Karpas-422 (cell line): ENCODE measurements around the gene PCDH15. TPM values are rescaled to one million over a fixed set of nuclear protein-coding genes. Genes with fewer than 3 reads are reported as not detected.

Experiments used
- DNase-seq: peaks from one replicate; pipeline ENCODE4 v3.0.0-alpha.2; 2015
- H2AFZ ChIP-seq: fragments of 200-600 bp; sonication (generic); 2 replicates; pipeline ENCODE4 v1.6.1; 2014; ENCODE audit warnings: antibody characterized with exemption, low read length, mixed read lengths
- H3K27ac ChIP-seq: fragments of 200-600 bp; sonication (generic); 2 replicates; pipeline ENCODE4 v1.5.1; 2014; ENCODE audit warnings: mild to moderate bottlenecking, low read length, moderate library complexity
- H3K27me3 ChIP-seq: fragments of 200-600 bp; sonication (generic); 2 replicates; pipeline ENCODE4 v1.6.1; 2014; ENCODE audit warnings: low read length, mixed read lengths
- H3K36me3 ChIP-seq: fragments of 200-600 bp; sonication (generic); 2 replicates; pipeline ENCODE4 v1.6.1; 2014; ENCODE audit warnings: low read length, mixed read lengths; ENCODE audit not compliant: insufficient read depth
- H3K4me1 ChIP-seq: fragments of 200-600 bp; sonication (generic); 2 replicates; pipeline ENCODE4 v1.6.1; 2014; ENCODE audit warnings: mild to moderate bottlenecking, low read length, mixed read lengths
- H3K4me2 ChIP-seq: fragments of 200-600 bp; sonication (generic); 2 replicates; pipeline ENCODE4 v1.6.1; 2014; ENCODE audit warnings: low read length, low read depth, mild to moderate bottlenecking; ENCODE audit not compliant: poor library complexity, severe bottlenecking
- H3K4me3 ChIP-seq: fragments of 200-600 bp; sonication (generic); 2 replicates; pipeline ENCODE4 v1.5.1; 2014; ENCODE audit warnings: mild to moderate bottlenecking, antibody characterized with exemption, low read length, mixed read lengths
- H3K79me2 ChIP-seq: fragments of 200-600 bp; sonication (generic); 2 replicates; pipeline ENCODE4 v1.6.1; 2014; ENCODE audit warnings: mild to moderate bottlenecking, low read length, mixed read lengths
- H3K9ac ChIP-seq: fragments of 200-600 bp; sonication (generic); 2 replicates; pipeline ENCODE4 v1.6.0; 2014; ENCODE audit warnings: low read length
- H3K9me2 ChIP-seq: fragments of 200-600 bp; sonication (generic), shearing (Covaris generic); replicated peaks from 2 replicates; pipeline ENCODE4 v1.6.0; 2014; ENCODE audit warnings: mild to moderate bottlenecking, low read length, moderate library complexity; ENCODE audit not compliant: insufficient read depth
- H3K9me3 ChIP-seq: fragments of 300-700, 200-600 bp; sonication (generic); 2 replicates; pipeline ENCODE4 v1.6.1; 2014; ENCODE audit warnings: low read length, mixed read lengths
- H4K20me1 ChIP-seq: fragments of 200-600 bp; sonication (generic); 2 replicates; pipeline ENCODE4 v1.6.1; 2014; ENCODE audit warnings: mild to moderate bottlenecking, antibody characterized with exemption, low read length, low read depth; ENCODE audit not compliant: insufficient read depth
- total RNA-seq: library from RNA; depleted of rRNA; stranded (reverse); fragments of >200 nt; shearing (Covaris generic); gene quantifications from 2 replicates; pipeline ENCODE4 v1.2.3, GENCODE V29; 2014; ENCODE audit warnings: low replicate concordance

The PCDH15 gene
- total RNA-seq, 1 experiment from 2014 or later, result not detected

GRCh38 chr10:54130394-54130793 is 670.6 kb downstream of the PCDH15 start:
- H4K20me1 ChIP-seq, result no peaks in the 10 kb centered on the region
- DNase-seq, result no peak
- H3K4me1 ChIP-seq, result no peaks in the 10 kb centered on the region
- peaks cover 26% of the 10 kb centered on the region for H3K9me3 ChIP-seq
- H3K27ac ChIP-seq, result no peak overlapping the region
- no peaks in the 10 kb centered on the region for H3K9me2 ChIP-seq
- no peak overlapping the region for H2AFZ ChIP-seq
- H3K4me3 ChIP-seq, result no peak overlapping the region
- H3K4me2 ChIP-seq, result no peak overlapping the region
- no peaks in the 10 kb centered on the region for H3K79me2 ChIP-seq
- no peaks in the 10 kb centered on the region for H3K27me3 ChIP-seq
- no peaks in the 10 kb centered on the region for H3K36me3 ChIP-seq
- no peak overlapping the region for H3K9ac ChIP-seq

- Histone ChIP-seq H2AFZ (no peak overlapping the region), H3K9me3 (peaks cover 21% of the 10 kb centered on the region), H3K4me3 (no peak overlapping the region), H3K9ac (no peak overlapping the region), H3K4me1 (no peaks in the 10 kb centered on the region), H3K36me3 (no peaks in the 10 kb centered on the region), H3K9me2 (no peaks in the 10 kb centered on the region), H3K4me2 (no peak overlapping the region), H3K27ac (no peak overlapping the region), H4K20me1 (no peaks in the 10 kb centered on the region), H3K27me3 (no peaks in the 10 kb centered on the region), H3K79me2 (no peaks in the 10 kb centered on the region)
- no peak for DNase-seq
Measured at GRCh38 chr10:54125098-54125747, 675.8 kb downstream of the PCDH15 start.

GRCh38 chr10:54124209-54124885 is 676.7 kb downstream of the PCDH15 start:
- no peaks in the 10 kb centered on the region for H3K79me2 ChIP-seq
- H3K9ac ChIP-seq, result no peak overlapping the region

GRCh38 chr10:54120806-54121205 is 680.2 kb downstream of the PCDH15 start:
- Histone ChIP-seq H3K79me2 (no peaks in the 10 kb centered on the region), H3K4me1 (no peaks in the 10 kb centered on the region), H3K4me3 (no peak overlapping the region), H2AFZ (no peak overlapping the region), H4K20me1 (no peaks in the 10 kb centered on the region), H3K27me3 (no peaks in the 10 kb centered on the region), H3K9me2 (no peaks in the 10 kb centered on the region), H3K36me3 (no peaks in the 10 kb centered on the region), H3K9ac (no peak overlapping the region), H3K9me3 (peaks cover 26% of the 10 kb centered on the region), H3K4me2 (no peak overlapping the region), H3K27ac (no peak overlapping the region)
- no peak for DNase-seq

More at GRCh38 chr10:54124209-54124885, 676.7 kb downstream of the PCDH15 start:
- Histone ChIP-seq H3K9me3 (peaks cover 19% of the 10 kb centered on the region), H3K27me3 (no peaks in the 10 kb centered on the region), H2AFZ (no peak overlapping the region), H3K9me2 (no peaks in the 10 kb centered on the region), H3K27ac (no peak overlapping the region), H3K36me3 (no peaks in the 10 kb centered on the region), H4K20me1 (no peaks in the 10 kb centered on the region), H3K4me2 (no peak overlapping the region), H3K4me3 (no peak overlapping the region), H3K4me1 (no peaks in the 10 kb centered on the region)
- DNase-seq, result no peak

GRCh38 chr10:54108961-54109360 is 692.1 kb downstream of the PCDH15 start:
- H3K4me2 ChIP-seq, result no peak overlapping the region
- peaks cover 36% of the 10 kb centered on the region for H3K9me3 ChIP-seq
- no peak overlapping the region for H3K27ac ChIP-seq
- no peaks in the 10 kb centered on the region for H3K79me2 ChIP-seq
- H4K20me1 ChIP-seq, result no peaks in the 10 kb centered on the region
- no peaks in the 10 kb centered on the region for H3K4me1 ChIP-seq
- DNase-seq, result no peak
- no peak overlapping the region for H3K4me3 ChIP-seq
- H3K36me3 ChIP-seq, result no peaks in the 10 kb centered on the region
- no peak overlapping the region for H2AFZ ChIP-seq
- no peak overlapping the region for H3K9ac ChIP-seq
- no peaks in the 10 kb centered on the region for H3K9me2 ChIP-seq
- H3K27me3 ChIP-seq, result no peaks in the 10 kb centered on the region

GRCh38 chr10:54096892-54097291 is 704.1 kb downstream of the PCDH15 start:
- Histone ChIP-seq H3K27ac (no peak overlapping the region), H3K9me3 (peaks cover 27% of the 10 kb centered on the region), H3K4me3 (no peak overlapping the region), H3K27me3 (no peaks in the 10 kb centered on the region), H3K4me2 (no peak overlapping the region), H3K4me1 (no peaks in the 10 kb centered on the region), H4K20me1 (no peaks in the 10 kb centered on the region), H3K9me2 (no peaks in the 10 kb centered on the region), H3K79me2 (no peaks in the 10 kb centered on the region), H2AFZ (no peak overlapping the region), H3K36me3 (no peaks in the 10 kb centered on the region), H3K9ac (no peak overlapping the region)
- DNase-seq, result no peak

GRCh38 chr10:54094321-54094720 is 706.7 kb downstream of the PCDH15 start:
- Histone ChIP-seq H3K27me3 (no peaks in the 10 kb centered on the region), H3K9me2 (no peaks in the 10 kb centered on the region), H4K20me1 (no peaks in the 10 kb centered on the region), H3K9me3 (peaks cover 33% of the 10 kb centered on the region), H2AFZ (no peak overlapping the region), H3K79me2 (no peaks in the 10 kb centered on the region), H3K4me1 (no peaks in the 10 kb centered on the region), H3K4me3 (no peak overlapping the region), H3K36me3 (no peaks in the 10 kb centered on the region), H3K4me2 (no peak overlapping the region), H3K27ac (no peak overlapping the region), H3K9ac (no peak overlapping the region)
- DNase-seq, result no peak

GRCh38 chr10:54091237-54091636 is 709.8 kb downstream of the PCDH15 start:
- H2AFZ ChIP-seq, result no peak overlapping the region
- H3K4me3 ChIP-seq, result no peak overlapping the region
- no peaks in the 10 kb centered on the region for H4K20me1 ChIP-seq
- no peaks in the 10 kb centered on the region for H3K27me3 ChIP-seq
- no peaks in the 10 kb centered on the region for H3K36me3 ChIP-seq
- no peak overlapping the region for H3K9ac ChIP-seq
- peaks cover 40% of the 10 kb centered on the region for H3K9me3 ChIP-seq
- no peaks in the 10 kb centered on the region for H3K79me2 ChIP-seq
- no peak for DNase-seq
- H3K4me1 ChIP-seq, result no peaks in the 10 kb centered on the region
- no peak overlapping the region for H3K27ac ChIP-seq
- no peaks in the 10 kb centered on the region for H3K9me2 ChIP-seq
- no peak overlapping the region for H3K4me2 ChIP-seq
